OCI-M2 (cell line): ENCODE measurements around the gene FBXW11.
"Not testable (repeated sequence)": the region's sequence is repeated elsewhere in the genome, so short reads cannot be mapped to it uniquely, and the experiment has no call there.

ENCODE experiments used
- DNase-seq: peaks from one replicate; lab custom pipeline; 2025; ENCODE audit not compliant: unreplicated experiment; lab: John Stamatoyannopoulos, UW

FBXW11 gene

DNA sequence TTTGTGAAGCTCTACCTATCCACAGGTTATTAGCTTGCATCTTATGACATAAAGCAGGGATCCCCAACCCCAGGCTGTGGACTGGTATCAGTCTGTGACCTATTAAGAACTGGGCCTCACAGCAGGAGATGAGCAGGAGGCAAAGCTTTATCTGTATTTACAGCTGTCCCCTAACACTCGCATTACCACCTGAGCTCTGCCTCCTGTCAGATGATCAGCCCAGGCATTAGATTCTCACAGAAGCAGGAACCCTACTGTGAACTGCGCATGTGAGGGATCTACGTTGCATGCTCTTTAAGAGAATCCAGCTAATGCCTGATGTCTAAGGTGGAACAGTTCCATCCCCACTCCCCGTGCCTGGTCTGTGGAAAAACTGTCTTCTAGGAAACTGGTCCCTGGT lies 19.7 kb downstream of the FBXW11 start:
- no peak for DNase-seq

DNA sequence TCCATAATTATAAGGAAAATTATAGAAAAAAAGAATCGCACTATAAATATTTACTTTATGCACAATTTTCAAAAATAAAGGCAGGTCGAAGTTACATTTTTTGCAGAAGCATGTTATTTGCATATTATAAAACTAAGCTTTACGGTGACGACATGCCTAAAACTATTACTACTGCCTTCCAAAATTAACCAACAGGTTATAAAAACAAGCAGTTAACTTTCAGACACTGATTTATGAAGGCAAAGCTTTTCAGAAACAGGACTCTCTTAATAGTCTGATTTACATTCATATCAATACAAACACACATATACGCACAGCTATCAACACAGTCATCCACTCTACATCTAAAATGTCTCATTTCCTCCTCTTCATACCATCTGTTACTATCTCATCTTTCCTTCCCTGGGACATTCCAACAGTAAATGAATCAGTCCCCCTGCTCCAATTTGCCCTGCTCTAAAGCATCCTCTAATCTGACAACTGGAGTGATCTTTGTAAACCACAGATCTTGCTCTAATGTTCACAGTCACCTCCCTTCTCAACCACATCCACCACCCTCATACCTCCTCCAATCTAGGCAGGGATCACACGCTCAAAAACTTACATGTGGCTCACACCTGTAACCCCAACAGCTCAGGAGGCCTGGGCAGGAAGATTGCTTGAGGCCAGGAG lies 21.6 kb downstream of the FBXW11 start:
- DNase-seq, result no peak

DNA sequence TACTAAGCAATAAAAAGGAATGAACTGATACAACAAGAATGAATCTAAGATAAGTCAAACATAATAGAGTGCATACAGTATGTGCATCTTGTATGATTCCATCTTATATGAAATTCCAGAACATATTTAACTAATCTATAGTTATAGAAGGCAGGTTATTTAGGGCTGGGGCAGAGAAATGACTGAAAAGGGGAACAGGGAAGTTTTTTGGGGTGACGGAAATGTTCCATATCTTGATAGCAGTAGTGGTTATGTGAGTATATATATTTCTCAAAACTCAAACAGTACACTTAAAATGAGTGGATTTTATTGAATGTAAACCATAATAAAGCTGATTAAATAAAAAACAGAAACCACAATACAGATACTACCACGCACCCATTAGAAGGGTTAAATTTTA lies 24.6 kb downstream of the FBXW11 start:
- no peak for DNase-seq

DNA sequence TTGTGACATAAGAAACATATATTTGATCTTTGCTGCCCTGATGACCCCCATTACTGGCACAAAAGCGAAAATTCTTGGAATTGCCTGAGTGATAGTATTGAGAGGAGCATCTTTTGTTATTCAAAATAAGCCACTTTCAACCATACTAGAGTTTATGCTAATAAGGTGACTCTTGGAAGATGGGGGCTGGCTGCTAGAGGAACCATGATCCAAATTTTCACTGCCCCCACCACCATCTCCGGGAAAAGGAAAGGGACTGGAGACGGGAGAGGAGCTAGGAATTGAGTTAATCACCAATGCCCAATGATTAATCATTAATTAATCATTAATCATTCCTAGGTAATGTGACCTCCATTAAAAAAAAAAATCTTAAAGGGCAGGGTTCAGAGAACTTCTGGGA lies 25.6 kb downstream of the FBXW11 start:
- DNase-seq, result no peak

GRCh38 chr5:171979606-171980005 lies 26.8 kb downstream of the FBXW11 start:
- DNase-seq, result no peak

- no peak for DNase-seq
Measured at GRCh38 chr5:171978519-171978918, 27.9 kb downstream of the FBXW11 start.

DNA sequence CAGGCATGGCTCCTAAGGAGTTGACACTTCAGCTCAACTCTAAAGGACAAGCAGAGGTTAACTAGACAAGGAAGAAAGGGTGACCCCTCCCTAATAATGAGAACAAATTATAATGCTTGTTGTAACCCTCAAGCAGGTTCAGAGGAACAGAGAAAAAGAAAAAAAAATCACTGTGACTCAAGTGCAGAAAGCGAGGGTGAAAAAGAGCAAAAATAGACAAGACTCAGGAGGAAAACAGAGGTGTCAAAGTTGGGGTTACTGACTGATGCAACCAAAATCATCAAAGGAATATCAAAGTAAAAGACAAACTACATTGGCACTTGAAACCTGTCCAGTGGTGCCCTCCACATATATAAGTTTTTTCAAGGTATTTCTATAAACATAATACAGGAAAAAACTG lies 28.4 kb downstream of the FBXW11 start:
- no peak for DNase-seq

DNA sequence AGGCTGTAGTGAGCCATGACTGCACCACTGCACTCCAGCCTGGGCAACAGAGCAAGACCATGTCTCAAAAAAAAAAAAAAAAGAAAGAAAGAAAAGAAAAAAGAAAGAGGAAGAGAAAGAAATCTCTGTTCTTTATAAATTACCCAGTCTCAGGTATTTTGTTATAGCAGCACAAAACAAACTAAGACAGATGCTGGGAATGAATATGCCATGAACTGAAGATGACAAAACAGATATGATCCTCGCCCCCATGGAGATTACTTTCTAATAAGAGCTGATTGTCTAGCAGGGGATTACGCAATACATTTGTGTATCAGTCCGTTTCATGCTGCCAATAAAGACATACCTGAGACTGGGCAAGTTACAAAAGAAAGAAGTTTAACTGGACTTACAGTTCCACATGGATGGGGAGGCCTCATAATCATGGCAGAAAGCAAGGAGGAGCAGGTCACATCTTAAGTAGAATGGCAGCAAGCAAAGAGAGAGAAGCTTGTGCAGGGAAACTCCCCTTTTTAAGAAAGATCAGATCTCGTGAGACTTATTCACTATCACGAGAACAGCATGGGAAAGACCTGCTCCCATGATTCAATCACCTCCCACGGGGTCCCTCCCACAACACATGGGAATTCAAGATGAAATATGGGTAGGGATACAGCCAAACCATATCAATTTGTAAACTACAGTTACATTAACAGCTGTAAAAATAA lies 29.0 kb downstream of the FBXW11 start:
- not testable (repeated sequence) for DNase-seq

DNA sequence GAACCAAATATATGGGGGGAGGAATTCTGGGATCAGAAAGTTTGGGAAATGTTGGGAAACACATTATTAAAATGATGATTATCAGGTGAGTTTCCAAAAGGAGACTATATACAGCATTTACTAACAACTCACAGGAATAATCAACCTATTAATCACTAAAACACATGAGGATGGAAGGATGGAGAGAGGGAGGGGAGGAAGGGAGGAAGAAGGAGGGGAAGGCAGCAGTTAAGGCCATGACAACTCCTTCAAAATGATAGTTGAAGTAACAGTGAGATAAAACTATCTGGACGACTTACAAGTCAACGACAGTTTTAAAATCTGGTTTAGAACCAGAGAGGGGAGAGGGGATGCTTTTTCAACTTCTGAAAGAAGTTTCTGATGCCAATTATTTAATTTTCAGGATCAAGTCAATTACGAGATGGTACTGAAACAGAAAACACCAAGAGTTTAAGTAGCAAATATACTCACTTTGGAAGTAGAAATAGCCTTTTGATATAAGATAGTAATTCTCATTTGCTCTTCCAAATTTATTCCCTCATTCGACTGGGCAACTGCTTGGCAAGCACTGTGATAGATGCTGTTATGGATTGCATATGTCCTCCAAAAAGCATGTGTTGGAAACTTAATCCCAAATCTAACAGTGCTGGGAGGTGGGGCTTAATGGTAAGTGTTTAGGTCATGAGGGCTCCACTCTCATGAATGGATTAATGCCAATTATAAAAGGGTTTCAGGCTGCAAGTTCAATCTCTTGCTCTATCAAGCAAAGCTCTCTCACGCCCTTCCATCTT lies 30.4 kb downstream of the FBXW11 start:
- DNase-seq, result no peak

GRCh38 chr5:171975262-171975876 lies 31.1 kb downstream of the FBXW11 start:
- no peak for DNase-seq

DNA sequence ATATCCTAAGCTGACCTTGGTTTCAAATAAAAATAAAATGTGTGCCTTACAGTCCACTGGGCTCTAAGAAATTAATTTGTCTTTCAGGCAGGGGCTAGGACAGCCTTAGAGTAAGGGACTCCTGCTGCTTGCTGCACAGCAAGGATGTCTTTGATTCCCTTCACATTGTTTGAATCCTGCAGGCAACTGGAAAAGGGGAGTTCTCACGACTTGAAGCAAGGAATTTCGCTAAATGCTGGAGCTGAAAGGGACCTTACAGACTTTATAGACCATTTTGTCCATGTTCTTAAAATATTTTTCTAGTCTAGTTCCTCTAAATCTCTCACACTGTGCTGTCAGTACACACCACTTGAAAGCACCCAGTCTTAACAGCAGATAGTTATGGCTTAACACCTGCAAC lies 35.6 kb downstream of the FBXW11 start:
- no peak for DNase-seq

- no peak for DNase-seq
Measured at GRCh38 chr5:171969288-171969880, 37.1 kb downstream of the FBXW11 start.

GRCh38 chr5:171968531-171968930 lies 37.9 kb downstream of the FBXW11 start:
- DNase-seq, result no peak

DNA sequence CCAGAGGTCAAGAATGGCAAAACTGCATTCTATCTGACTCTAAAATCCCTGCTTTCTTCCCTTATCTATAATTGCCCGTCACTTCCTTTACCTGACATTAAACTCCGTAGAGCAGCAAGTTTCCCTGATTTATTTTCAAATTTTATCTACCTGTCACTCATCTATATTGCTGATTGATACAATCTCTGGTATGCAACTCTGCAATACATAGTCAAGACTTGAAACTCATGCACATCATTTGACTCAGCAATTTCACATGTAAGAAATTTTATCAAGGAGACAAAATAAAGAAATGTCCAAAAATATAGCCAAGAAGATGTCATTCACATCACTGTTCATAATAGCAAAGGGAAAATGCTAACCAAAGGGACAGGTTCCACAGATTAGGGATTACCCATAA lies 39.5 kb downstream of the FBXW11 start:
- no peak for DNase-seq

DNA sequence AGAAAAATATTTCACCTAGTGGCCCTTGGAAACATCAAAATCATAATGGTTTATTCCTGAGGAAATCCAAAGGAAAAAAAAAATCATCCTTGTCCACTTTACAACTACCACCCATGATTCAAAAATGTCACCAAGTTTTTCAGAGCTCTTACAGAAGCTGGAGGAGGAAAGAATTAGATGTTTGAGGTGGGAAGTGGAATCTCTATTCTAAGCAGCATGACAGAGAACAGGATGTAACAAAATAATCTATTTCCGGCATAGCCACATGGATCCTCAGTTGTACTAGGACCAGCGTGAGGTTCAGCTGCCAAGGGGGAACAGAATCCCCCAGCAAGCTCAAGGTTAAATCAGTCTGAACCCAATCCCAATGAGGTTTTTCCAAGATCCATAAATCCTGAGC lies 40.2 kb downstream of the FBXW11 start:
- DNase-seq, result no peak

GRCh38 chr5:171965745-171966144 lies 40.7 kb downstream of the FBXW11 start:
- DNase-seq, result no peak

GRCh38 chr5:171963416-171963815 lies 43.0 kb downstream of the FBXW11 start:
- no peak for DNase-seq

DNA sequence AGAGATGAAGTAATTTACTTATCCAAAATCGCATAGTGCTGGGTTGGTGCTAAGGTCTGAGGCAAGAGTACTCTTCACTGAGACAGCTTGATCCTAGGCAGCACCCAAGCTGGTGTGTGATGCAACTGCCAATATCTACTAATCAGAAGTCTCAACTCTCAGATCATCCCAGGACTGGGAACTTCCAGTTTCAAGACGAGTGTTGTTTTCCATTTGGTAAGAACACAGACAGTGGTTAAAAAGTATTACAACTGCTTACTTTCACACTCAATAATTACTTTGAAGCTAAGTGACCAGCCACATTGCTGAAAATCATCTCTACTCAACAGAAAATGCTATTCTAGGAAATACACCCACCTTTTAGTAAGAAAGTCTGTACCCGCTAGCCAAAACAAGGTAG lies 45.3 kb downstream of the FBXW11 start:
- DNase-seq, result no peak

DNA sequence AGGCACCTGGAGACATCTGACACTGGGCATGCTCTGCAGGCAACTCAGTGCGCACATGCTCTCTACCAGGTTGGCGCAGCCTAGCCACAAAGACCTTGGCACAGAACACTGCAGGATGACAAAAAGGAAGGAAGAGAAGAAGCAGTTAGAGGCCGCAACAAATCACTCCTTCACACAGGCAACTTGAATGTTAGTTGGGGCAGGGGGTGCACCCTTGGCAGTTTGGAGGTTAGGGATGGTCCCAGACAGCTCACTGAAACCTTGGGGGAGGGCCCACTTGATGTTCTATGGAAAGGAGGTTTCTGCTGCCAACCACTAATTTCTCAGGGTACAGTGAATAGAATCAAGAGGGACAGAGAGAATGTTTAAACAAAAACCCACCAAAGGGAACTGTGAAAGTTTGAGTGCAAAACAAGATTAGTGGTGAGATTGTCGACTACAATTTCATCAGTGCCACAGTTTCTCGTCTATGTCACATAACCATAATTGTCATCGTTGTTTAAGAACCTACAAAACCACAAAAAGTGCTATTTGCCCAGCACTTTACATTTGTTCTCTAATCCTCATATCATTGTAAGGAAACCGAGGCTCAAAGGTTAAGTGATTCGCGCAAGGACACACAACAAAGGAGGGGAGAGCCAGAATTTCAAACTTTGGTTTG lies 48.7 kb downstream of the FBXW11 start:
- no peak for DNase-seq

DNA sequence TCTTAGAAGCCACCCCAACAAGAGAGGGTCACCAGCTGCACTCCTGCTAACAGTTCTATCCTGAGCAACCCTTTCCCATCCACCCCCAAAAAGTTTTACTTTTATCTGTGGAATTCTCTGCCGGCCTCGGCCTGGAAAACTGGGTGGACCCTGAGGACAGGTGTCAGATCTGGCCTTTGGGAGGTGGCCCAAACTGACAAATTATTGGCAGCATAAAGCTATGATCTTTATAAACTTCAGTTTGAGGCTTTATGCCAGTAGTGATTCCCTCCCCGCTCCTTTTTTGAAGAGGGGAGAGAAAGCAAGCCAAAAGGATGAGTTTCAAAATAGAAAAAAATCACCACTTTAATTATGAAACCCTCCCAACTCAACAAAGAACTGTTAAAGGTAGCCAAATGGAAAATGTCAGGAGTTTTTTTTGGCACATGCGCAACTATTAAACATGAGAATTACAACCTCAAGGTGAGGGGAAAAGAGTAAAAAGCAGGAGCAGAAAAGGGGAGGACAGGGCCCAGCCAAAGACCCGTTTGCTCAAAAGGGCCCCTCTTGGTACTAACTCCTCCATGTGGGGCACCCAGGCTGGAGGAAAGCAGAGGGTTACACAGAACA lies 49.4 kb downstream of the FBXW11 start:
- DNase-seq, result no peak
